Kidney glomerular epithelial cell (primary cell): ENCODE results near the gene TEX53.
A peak's percentile ranks its signal among the peaks of the same experiment; 100 is the strongest.

Experiments
- DNase-seq: peaks from one replicate; lab custom pipeline; 2025; lab: John Stamatoyannopoulos, UW

TEX53 gene

DNA sequence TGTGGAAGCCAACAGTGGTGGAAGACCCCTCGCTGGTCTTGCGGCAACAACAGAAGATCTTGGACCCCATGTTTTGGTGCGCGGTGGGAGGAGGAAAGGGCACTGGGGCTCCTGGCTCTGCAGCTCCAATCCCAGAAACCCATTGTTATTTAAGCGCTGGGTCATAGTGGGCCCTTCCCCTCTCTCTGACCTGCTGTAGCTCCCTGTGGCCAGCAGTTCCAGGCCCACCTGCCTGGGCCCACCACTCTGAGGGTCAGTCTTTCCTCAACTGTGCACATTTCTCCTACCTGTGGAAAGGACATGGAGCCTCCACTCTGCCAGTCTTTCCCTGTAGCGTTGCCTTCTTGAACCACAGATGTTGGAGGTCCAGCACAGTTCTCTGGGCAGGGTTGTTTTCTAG lies at the start of gene TEX53:
Gene TEX53 (minus strand): TSS at position 101 of the 400 bp plus-strand sequence. CDS start 31 bp downstream, at position 70.
- DNase-seq, result no peak

DNA sequence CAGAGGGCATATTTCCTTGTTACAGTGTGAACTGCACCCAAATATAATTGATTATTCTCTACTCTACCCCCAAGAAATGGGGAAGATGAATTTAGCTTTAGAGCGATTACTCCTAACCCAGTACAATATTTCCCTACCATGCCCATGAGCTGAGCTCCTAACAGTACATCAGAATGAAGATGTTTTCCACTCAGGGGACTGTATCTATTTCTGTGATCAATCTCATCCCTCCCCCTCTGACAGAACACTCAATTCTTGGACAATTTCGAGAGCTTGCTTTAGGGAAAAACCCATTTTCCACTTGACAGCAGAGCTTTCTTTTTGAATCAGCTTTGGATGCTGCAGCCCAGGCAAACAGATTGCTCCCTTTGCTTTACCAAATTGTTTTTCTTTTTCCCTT lies 49.1 kb upstream of the TEX53 start:
- no peak for DNase-seq

DNA sequence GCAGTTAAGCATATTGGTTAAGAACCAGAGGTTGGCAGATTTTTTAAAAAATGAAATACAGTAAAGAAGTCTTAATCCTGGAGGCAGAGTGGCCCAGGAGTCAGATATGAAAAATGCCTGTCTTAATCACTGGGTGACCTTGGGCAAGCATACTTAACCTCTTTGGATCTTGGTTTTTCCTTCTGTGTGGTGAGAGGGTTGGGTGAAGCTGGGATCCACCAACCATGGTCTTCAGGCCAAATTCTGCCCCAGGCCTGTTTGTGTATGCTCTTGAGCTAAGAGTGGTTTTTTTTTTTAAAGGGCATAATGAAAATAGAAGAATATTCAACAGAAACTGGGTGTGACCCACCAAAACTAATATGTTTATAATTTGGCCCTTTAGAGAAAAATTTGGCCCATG lies 44.4 kb upstream of the TEX53 start:
- no peak for DNase-seq

DNA sequence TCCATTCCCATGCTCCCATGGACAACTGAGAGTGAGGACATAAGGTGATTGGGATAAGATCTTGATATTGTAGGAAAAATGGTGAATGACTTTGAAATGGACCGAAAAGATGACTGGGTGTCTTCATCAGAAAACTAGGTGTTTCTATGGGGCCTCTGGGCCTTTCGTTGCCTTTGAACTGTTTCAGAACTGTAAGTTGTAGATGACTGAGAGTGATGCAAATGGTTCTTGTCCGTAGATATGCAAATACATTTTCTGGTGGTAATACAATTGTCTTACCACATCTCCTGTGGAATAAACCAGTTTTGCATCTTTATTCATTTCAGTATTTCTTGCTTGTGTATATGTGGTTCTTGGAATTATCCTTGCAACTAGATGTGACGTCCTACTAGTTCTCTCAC lies 40.3 kb upstream of the TEX53 start:
- no peak for DNase-seq

DNA sequence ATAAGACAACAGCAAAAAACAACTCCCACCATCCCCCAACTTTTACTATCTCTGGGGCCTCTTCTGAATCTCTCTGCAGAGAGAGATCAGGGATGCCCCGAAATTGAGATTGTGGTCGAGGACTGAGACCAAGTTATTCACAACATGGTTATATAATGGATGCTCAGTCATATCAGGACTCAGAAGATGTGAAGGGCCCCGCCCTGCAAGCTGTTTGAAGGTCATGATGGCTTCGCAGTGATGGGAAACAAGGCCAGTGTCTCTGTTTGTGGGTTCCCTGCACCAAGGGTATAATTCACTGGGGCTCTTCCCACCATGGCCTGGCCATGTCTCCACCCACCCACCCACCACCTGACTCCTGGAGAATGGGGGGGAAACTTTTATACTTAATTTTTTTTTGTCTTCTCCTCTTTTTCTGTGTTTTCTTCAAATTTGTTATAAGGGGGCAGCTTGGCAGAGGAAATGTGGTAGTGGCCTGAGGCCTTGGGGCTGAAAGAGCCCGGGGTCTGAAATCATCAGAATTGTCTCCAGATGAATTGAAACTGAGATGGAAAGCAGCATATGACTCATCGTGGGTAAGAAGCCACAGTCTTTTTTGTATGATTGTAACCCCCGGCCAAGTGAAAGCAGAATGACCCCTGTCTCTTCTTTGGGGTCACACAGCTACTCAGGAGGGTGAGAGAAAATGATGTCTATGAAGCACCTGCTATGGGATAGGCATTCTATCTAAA lies 39.4 kb upstream of the TEX53 start:
- DNase-seq, result peak; percentile 7

DNA sequence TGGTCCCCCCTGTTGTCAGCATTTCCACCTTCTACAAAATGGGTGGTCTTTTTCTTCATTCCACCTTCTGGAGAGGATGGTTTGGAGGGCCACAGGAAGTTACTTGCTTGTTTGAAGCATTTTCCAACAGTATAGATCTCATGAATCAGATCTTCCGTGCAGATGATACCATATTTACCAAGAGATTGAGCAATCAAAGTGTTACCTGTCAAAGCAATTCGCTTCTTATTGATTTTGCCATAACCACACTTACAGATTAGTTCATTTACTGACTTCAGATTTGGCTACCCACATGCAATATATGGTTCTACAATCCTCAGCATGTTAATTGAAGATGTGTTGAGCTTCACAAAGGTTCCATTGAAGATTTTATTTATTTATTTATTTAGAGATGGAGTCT lies 38.3 kb upstream of the TEX53 start:
- DNase-seq, result no peak

DNA sequence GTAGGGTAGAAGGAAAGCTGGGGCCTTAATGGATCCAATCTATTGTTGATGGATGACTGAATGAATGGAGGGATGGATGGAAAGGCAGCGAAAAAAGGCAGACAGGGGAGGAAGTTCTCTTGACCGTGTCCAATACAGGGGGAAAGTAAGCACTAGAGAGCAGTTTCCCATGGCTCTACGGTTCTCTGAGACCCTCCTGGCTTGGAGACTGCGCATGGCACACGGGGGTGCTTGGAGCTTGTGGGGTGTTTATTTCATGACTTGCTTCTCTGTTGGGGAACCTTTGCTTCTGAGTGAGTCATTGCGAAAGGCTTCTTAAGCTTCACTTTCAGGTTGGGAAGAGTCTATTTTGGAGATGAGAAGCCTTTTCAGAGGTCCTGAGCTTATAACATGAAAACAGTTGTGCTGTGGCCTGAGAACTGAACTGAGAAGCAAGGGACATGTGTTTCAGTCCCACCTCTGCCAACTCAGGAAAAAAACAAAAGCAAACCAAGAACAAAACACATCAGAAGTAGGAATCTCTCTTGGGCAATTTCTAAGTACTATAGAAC lies 37.2 kb upstream of the TEX53 start:
- no peak for DNase-seq

DNA sequence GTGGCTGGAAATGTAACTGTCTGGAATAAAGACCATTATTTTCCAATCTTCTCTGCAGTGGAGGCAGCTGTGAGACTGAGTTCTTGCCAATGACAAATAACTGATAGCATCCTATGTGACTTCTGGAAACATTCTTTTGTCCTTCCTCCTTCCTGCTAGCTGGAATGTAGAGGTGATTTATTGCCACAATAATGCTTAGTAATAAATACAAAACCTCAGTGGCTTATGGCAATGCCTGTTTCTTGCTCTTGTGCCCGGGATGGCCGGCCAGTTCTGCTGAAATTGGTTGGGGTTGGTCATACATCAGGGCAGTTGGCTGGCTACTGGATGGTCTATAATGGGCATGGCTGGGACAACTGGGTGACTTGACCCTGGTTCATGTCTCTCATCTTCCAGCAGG lies 36.5 kb upstream of the TEX53 start:
- DNase-seq, result peak; percentile 20

DNA sequence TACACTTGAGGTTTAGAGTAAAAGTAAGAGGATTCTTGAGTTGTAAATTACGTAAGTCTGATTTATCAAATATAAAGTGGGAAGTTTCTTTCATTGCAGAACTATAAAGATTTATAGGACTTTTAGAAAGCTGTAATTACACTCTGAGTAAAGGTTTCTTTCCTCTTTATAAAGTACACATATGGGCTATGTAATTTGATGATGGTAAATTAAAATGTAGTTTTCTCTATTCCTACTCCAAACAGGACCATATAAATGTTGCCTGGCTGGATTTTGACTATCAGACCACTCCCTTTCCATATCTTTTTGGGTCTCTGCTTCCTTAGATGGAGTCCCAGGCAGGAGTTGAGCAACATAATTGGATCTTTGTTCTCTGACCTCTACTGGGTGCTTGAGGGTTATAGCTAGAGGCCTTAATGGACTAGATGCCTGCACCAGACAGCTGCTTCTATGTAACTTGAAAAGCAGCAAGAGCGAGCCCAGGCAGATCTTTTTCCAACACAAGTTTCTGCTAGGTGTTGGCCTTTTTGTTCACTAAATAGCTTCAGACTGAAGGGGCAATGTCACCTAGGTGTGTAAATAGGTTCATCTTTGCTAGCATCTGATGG lies 35.7 kb upstream of the TEX53 start:
- DNase-seq, result no peak

DNA sequence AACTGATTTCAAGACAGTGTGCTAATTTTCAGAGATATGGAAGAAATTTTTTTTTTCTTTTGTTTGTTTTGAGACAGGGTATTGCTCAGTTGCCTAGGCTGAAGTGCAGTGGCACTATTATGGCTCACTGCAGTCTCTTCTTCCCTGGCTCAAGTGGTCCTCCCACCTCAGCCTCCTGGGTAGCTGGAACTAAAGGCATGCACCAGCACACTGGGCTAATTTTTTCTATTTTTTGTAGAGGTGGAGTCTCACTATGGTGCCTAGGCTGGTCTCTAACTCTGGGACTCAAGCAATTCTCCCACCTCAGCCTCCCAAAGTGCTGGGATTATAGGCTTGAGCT lies 34.3 kb upstream of the TEX53 start:
- no peak for DNase-seq

DNA sequence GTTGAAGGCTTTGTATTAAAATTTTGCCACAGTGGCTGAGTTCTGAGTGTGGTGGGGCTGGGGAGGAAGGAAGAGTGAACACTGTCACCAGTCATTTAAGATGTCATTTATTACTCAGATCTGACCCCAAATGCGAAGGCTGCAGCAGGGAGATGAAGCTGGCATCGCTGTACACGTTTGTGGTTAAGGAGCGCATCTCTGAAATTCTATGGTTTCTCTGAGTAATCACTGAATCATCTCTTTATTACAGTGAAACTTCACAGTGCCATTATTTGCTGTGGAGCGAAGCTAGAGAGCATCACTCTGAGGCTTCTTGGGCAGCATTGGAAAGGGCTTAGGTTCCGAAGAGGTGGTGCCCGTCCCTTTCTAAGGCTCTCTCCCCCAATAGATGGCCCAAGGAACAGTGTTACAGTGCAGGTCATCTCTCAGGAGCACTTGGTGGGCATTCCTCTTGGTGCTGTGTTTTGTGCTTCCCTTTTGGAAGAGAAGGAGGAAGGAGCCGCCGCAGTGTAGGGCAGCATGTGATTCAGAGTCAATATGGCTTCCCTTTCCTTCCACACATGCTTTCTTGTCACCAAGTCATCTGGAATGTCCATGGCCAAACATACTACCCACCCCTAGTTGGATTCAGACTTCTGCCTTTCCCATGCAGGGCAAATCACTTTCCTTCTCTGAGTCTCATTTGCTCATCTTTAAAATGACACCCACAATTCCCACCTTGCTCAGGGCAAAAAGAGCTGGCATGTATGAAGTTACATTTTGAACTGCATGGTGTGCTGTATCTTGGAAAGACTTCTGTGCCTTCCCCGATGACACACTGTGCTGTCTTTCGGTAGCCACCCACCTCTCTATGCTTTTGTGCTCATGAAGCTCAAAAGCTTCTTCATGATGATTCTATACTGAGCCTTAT lies 33.7 kb upstream of the TEX53 start:
- peak; percentile 92 for DNase-seq

DNA sequence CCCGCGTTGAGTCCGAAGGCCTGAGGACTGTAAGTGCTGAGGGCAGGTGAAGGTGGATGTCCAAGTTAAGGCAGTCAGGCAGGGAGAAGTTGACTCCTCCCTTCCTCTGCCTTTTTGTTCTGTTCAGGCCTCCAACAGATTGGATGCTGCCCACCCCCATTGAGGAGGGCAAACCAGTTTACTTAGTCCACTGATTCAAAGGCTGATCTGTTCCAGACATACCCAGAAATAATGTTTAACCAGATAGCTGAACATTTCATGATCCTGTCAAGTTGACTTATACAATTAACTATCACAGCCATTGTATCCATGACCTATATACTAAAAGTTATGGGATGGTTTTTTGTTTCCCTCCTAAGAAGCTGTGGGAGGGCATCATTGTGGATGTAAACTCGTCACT lies 32.7 kb upstream of the TEX53 start:
- peak; percentile 60 for DNase-seq

DNA sequence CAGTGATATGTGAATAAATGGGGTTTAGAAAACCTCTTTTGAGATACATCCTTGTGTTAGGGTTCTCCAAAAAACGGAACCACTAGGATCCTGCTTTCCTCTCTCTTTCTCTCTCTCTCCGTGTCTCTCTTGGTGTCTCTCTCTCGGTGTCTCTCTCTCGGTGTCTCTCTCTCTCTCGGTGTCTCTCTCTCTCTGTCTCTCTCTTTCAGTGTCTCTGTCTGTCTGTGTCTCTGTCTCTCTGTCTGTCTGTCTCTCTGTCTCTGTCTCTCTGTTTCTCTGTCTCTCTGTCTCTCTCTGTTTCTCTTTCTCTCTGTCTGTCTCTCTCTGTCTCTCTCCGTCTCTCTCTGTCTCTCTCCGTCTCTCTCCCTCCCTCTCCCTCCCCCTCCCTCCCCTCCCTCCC lies 32.2 kb upstream of the TEX53 start:
- no peak for DNase-seq

DNA sequence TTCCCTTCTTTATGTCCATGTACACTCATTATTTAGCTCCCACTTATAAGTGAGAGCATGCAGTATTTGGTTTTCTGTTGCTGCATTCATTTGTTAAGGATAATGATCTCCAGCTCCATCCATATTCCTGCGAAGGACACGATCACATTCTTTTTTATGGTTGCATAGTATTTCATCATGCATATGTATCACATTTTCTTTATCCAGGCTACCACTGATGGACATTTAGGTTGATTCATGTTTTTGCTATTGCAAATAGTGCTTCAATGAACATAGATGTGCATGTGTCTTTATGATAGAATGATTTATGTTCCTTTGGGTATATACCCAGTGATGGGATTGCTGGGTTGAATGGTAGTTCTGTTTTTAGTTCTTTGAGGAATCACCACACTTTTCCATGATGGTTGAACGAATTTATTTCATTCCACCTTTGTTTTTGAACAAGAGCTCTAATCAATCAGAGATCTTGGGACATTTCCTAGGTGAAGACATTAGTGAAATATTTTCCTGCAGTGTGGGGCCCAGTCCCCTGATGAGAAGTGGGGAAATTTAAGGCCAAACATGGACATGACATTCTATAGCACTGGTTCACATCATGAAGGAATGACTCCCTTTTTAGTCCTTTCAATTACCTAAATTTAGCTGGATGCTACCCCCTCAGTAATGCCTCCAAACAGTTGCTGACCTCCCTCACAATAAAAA lies 31.5 kb upstream of the TEX53 start:
- no peak for DNase-seq

DNA sequence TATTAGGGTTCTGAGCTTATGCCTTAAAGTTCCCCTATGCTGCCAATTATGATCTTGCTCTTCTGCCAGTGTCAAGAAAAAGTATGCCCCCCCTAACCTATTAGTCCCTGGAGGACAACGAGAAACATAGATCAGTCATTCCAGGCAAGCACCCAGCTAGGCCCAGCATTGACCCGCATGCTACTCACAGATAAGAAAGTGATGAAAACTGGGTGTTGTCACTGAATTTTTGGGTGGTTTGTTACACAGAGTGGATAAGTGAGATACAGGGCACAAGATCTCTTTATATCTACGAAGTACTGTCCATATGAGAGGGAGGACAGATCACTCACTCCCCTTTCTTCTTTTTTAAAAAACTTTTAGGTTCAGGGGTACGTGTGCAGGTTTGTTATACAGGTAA lies 30.8 kb upstream of the TEX53 start:
- no peak for DNase-seq

DNA sequence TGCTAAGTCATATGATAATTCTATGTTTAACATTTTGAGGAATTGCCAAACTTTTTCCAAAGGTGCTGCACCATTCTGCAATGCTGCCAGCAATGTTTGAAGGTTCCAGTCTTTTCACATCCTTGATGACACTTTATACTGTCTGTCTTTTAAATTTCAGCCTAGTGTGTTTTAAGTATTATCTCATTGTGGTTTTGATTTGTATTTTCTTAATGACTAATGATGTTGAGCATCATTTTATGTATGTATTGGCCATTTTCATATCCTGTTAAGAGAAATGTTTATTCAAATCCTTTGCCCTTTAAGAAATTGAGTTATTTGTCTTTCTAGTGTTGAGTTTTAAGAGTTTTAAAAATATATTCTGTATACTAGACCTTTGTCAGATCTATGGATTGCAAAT lies 29.4 kb upstream of the TEX53 start:
- DNase-seq, result no peak

DNA sequence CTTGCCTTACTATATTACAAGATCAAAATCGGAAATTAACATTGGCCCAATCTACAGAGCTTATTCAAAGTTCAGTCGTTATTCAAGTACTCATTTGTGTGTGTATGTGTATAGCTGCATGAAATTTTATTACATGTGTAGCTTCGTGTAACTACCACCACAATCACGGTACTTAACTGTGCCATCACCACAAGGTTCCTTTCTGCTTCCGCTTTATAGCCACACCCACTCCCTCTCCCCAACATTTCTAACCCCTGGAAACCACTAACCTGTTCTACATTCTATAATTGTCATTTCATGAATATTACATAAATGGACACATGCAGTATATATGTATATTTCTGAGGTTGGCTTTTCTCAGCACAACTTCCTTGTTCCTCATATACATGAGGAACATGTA lies 28.3 kb upstream of the TEX53 start:
- no peak for DNase-seq

DNA sequence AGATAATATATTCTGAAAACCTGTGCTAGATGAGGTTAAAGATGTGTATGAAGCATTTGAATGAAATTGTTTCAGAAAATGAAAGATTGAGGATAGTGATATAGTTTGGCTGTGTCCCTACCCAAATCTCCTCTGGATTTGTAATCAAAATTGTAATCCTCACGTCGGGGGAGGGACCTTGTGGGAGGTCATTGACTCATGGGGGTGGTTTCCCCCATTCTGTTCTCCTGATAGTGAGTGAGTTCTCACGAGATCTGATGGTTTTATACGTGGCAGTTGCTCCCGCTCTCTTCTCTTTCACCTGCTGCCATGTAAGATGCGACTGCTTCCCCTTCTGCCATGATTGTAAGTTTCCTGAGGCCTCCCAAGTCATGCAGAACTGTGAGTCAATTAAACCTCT lies 26.4 kb upstream of the TEX53 start:
- DNase-seq, result no peak

DNA sequence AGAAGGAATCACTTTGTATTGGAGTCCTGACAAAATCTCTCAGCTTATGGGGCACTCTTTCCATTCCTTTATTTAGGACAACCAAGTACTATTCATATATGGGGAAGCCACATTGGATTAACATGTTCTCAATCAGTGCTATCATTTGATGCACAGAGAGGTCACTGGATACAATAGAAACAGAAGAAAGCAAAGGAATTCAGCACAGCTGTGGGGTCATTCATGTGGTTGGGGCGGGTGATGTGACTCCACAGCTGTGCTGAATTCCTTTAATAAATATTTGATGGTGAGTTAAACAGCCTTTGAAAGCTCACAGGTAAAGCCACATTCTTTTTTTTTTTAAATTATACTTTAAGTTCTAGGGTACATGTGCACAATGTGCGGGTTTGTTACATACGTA lies 25.2 kb upstream of the TEX53 start:
- DNase-seq, result no peak

DNA sequence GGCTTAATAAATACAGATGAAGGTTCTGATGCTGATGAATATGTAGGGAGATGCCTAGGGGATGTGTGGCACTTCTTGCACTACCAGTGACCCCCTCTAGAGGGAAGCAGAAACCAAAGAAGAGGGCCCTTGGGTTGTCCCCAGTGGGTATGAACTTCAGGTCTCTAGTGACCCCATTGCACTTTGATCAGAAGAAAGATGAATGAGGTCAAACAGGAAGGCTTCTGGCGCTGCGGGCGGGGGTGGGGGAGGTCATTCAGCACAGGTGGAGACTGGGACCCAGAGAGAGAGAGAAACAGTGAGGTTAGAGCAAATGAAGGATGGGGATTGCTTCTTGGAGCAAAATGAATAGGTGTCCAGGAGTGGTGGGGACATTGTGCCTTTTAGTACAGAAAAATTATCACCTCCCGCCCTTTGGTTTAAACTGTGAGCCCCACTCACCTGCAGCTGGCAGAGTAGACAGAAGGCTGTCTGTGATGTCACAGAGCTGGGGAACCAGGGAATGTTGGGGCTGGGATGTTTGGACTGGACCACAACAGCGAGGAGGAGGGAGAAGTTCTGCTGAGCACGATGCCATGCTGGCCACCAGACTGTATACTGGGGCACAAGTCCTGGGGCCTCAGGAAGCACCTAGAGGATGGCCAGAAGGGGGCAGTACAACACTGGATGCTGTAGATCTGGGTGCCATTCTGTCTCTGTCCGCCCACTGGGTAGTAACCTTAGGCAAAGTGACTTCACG lies 24.2 kb upstream of the TEX53 start, which contains the start of gene TEX48:
Gene TEX48 (minus strand): TSS at position 599 of the 739 bp plus-strand sequence. CDS start 10,469 bp downstream, outside the sequence.
- peak; percentile 52 for DNase-seq

DNA sequence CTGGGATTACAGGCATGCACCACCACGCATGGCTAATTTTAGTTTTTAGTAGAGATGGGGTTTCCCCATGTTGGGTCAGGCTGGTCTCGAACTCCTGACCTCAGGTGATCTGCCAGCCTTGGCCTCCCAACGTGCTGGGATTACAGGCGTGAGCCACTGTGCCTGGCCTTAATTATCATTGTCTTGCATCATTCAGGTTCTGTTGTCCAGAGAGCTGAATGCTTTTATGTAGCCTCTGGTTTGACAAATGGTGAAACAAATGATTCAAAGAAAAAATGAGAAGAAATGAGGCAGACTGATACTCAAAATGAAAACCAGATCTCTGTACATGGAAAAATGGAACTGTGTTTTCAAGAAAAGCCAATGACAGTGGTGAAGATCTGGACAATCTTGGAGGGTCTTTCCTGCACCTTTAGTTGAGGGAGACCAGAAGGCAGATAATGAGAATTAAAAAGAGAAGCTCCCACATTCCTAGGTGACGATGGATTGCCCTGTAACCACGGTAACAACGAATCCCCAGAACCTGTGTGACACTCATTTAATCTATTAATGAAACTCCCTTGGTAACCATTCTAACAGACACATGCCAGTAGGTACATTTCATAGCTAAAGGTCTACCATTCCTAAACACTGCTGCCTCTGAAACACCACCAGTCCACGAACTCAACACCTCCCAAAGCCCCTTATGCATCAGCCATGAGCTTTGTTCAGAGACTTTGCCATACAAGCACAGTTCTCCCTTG lies 22.8 kb upstream of the TEX53 start:
- no peak for DNase-seq
